GM13977 (cell line): ENCODE results near the gene COL26A1.
"Not testable (repeated sequence)": the region's sequence is repeated elsewhere in the genome, so short reads cannot be mapped to it uniquely, and the experiment has no call there.

Experiments used
- DNase-seq: peaks from one replicate; pipeline ENCODE4 v3.0.0; 2012; ENCODE audit warnings: low spot score
- CTCF ChIP-seq: IDR thresholded peaks from 2 replicates; pipeline ENCODE4 v1.5.1; 2012; ENCODE audit warnings: mild to moderate bottlenecking, control low read depth; ENCODE audit not compliant: insufficient read depth; ENCODE audit errors: extremely low read depth, missing control alignments
- in situ Hi-C: fragments of 300-500 bp; cut with MboI; formaldehyde crosslinking; loops from one replicate; pipeline ENCODE4 v1.12.0; 2022; ENCODE audit warnings: low sequenced_read_pairs, low pct_unique_long_range_greater_than_20kb, mixed read lengths, inconsistent platforms; ENCODE audit not compliant: unreplicated experiment

The COL26A1 gene

GRCh38 chr7:101332026-101332425 lies 30.6 kb upstream of the COL26A1 start:
- in situ Hi-C loops, result no loop called here
- no peak for TF ChIP-seq CTCF

GRCh38 chr7:101333912-101334311 lies 28.8 kb upstream of the COL26A1 start:
- no peak for DNase-seq
- in situ Hi-C loops, result no loop called here
- no peak for TF ChIP-seq CTCF

More at GRCh38 chr7:101332026-101332425, 30.6 kb upstream of the COL26A1 start:
- DNase-seq, result no peak

- DNase-seq, result no peak
- in situ Hi-C loops, result no loop called here
- no peak for TF ChIP-seq CTCF
Measured at GRCh38 chr7:101340379-101340778, 22.3 kb upstream of the COL26A1 start.

- in situ Hi-C loops, result no loop called here
- DNase-seq, result no peak
- no peak for TF ChIP-seq CTCF
Measured at GRCh38 chr7:101342892-101343291, 19.8 kb upstream of the COL26A1 start.

GRCh38 chr7:101347477-101347876 lies 15.2 kb upstream of the COL26A1 start:
- no peak for TF ChIP-seq CTCF
- no peak for DNase-seq
- in situ Hi-C loops, result no loop called here

- DNase-seq, in situ Hi-C loops: not testable (repeated sequence)
Measured at GRCh38 chr7:101348456-101349067, 14.1 kb upstream of the COL26A1 start.

- in situ Hi-C loops, DNase-seq: not testable (repeated sequence)
Measured at GRCh38 chr7:101349300-101349699, 13.4 kb upstream of the COL26A1 start.

GRCh38 chr7:101352920-101353308 lies 9.8 kb upstream of the COL26A1 start:
- no peak for TF ChIP-seq CTCF
- DNase-seq, result no peak
- in situ Hi-C loops, result no loop called here
